Bone marrow (tissue), 2 donors: ENCODE measurements around the gene EOMES.

Experiments
- DNase-seq, 2 donors: peaks; one replicate each; lab custom pipeline; 2025; lab: John Stamatoyannopoulos, UW

The EOMES gene

DNA sequence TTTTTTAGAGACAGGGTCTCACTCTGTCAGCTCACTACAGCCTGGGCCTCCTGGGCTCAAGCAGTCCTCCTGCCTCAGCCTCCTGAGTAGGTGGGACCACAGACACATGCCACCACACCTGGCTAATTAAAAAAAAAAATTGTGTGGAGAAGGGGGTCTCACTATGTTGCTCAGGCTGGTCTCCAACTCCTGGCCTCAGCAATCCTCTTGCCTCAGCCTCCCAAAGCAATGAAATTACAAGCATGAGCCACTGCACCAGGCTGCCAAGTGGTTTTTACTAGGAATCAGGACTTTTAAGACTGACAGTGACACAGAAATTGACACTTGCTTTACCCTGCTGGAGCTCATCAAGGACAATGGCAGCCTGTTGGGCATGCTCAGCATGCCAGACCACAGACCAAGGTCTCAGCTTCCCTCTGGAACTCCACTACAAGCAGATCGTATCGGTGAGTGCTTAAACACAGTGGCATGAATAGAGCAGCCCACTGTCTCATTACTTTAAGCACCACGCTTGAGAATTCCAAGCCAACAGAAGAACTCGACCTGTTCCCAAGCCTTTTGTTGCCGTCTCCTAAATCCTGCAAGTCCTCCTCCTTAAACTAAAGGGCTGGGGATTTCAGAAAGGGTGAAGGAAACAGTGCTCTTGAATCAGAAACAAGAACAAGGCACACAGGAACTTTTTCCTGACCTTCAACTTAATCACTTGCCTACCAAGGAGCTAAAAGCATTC, 41.4 kb downstream of the EOMES start:
- no peak for DNase-seq

DNA sequence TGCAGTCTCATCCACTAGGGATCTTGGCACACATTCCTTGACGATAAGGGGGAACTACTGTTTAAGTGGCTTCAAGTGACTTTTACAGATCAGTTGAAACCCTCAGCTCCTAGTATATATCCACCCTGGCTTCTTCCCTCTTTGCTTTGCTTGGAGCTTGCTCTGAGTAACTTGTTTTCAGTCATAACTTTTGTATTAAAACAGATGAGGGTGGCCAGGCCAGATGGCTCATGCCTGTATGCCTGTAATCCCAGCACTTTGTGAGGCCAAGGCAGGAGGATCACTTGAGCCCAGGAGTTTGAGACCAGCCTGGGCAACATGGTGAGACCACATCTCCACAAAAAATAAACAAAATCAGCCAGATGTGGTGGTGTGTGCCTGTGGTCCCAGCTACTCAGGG, 42.4 kb downstream of the EOMES start:
- DNase-seq: no peak

DNA sequence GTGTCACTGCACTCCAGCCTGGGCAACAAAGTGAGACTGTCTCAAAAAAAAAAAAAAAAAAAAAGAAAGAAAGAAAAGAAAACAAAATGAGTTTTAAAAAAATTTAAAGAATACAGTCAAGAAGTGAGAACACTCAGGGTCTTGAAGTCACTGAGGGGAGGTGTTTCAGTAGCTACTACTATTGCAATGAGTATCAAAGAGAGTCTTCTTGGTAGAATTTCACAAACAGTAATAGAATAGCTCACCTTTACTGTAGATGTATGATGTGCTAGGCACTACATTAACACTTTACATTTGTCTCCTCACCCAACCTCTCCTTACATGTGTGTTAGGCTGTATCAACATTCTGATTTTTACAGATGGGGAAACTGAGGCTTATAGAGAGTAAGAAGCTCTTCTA, 43.9 kb downstream of the EOMES start:
- DNase-seq: no peak

DNA sequence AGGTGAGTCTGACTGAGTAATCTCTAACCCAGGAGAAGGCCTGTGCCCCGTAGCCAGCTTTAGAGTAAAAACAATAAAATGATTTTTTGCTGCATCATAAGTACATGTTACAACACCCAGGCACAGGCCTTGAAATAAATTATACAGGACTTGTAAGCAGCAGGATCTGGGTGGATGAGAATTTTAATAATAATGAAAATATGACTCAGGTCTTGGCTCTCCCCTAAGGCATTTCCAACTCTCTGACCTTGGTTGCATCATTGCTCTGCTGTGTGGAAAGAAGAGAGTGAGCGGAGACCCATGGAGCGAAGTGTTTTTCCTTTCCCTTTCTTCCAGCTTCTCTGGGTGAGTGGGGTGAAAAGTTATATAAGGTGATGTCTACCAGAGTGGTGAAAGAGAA, 44.6 kb downstream of the EOMES start:
- DNase-seq: no peak

DNA sequence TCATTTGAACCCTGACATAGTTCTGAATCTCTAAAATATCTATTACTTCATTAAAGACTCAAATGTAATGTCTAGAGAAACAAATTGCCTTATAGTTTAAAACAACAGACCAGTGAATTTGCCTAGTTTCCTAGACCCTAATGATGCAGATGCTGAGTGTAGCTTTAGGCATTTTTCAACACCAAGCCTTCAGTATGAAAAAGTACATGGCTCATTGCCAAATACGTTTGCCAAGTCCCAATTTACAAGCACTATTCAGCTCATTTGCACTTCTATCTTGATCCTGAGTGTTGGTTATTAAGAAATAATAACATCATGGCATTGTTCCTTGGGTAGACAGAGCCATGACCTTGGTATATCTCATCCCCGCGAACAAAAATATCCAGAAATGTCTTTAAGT, 46.8 kb downstream of the EOMES start:
- no peak for DNase-seq

DNA sequence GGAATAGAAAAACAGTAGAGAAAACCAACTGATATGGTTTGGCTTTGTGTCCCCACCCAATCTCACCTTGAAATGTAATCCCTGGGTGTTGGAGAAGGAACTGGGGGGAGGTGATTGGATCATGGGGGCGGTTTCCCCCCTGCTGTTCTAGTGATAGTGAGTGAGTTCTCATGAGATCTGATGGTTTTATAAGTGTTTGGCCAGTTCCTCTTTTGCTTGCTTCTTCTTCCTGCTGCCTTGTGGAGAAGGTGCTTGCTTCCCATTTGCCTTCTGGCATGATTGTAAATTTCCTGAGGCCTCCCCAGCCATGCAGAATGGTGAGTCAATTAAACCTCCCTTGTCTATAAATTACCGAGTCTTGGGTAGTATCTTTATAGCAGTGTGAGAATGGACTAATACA, 48.4 kb downstream of the EOMES start:
- DNase-seq: peak in 1 of 2 donors; percentile 33

DNA sequence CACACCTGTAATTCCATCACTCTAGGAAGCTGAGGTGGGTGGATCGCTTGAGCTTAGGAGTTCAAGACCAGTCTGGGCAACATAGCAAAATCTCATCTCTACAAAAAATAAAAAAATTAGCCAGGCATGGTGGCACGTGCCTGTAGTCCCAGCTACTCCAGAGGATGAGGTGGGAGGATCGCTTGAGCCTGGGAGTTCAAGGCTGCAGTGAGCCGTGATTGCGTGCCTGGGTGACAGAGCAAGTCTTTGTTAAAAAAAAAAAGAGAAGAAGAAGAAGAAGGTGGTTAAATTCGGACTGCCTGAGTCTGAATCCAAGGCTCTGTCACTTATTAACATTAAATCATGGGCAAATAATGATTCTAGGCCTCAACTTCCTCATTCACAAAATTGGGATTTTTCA, 51.0 kb downstream of the EOMES start:
- no peak for DNase-seq

DNA sequence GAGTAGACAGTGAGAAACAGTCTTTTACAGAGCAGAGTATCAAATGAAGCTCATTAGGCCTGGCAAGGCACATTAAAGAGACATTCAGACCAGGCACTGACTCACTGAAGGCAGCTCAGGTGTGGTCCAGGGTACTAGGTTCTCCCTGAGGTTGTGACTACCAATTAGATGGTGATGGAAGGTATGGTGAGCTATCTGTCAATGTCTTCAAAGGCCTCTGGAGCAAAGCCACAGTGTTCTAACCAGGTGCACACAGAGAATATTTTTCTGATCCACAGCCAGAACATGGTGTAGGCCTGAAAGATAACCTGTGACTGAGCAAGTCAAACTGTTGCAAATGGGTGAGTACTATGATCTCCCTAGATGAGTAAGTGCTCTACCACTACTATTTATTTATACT, 51.5 kb downstream of the EOMES start:
- no peak for DNase-seq

DNA sequence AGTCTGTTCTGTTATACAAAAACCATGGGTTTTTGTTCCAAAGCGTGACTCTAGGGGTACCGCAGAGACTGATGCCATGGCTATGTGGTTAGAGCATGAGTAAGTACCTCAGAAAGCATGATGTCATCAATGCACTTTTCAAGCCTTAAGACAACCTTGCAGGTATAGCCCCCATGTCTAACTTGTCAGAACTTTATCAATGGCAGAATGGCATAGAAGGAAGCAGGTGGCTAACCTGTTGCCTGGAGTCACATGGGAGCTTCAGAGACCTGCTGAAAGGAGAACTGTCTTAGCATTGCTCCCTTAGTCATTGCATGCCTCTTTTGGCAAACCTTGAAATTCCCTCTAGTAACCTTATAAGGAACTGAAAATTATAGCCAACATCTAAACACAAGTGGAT, 52.5 kb downstream of the EOMES start:
- DNase-seq: no peak

DNA sequence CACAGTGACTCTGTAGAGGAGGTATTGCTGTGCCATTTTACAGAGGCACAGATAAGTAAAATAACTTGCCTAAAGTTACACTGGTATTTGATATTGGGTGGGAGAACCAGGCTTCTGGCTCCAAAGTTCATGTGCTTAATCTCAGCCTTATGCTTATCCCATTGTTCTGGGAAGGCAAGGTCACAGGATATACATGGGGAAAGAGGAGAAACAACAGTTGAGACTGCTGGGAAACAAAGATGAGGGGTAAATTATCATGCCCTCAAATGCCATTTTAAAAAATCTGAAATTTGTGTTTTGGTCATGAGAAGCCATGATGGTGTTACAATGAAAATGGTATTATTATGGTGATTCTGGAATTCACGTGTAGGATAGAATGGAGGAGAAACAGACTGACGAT, 54.4 kb downstream of the EOMES start:
- DNase-seq: no peak

DNA sequence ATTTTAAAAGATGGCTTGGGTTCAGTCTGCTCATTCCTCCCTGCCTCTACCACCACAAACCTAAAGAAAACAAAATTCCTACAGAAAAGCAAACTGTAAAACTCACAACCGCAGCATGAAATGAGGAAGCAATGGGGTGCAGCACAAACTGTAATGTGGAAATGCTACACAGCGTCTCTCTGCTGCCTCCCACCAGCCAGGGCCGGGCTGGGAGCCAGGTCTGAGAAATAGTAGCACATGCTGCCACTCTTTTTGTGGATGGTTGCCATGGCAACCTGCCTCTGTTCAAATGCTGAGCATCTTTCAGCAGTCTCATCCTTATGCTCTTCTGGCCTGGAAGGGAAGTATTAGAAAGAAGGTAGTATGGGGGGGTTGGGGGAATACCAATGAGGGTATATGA, 55.4 kb downstream of the EOMES start:
- peak in 1 of 2 donors; percentile 66 for DNase-seq

DNA sequence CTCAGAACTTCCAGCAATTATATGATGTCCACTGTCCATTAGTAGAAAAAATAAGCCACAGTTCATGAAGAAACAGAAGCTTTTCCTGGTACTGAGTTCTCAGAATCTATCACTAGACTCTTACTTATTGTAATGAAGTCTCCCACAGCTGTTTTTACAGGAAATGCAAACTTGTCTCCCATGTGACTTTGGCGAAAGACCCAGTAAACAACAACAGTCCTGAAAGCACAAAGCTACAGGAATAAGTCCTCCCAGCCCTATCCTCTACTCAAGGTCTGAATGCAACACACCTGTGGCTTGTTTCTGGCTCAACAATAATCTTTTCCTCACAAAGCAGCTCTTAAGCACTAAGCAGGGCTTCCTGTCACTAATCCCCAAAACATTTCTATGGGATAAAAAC, 55.9 kb downstream of the EOMES start:
- DNase-seq: no peak
